ENCODE results near the gene TRIM3. TPM values are rescaled to one million over a fixed set of nuclear protein-coding genes. Genes with fewer than 3 reads are reported as not detected.
A peak's percentile ranks its signal among the peaks of the same experiment; 100 is the strongest.

TRIM3 gene
- total RNA-seq, 1 donor from 2014 or later: 18.9 TPM

GRCh38 chr11:6458352-6459098 lies 15.2 kb downstream of the TRIM3 start:
- Histone ChIP-seq H3K9me3 (no peaks in the 10 kb centered on the region), H3K4me1 (no peaks in the 10 kb centered on the region), H3K27ac (peak overlapping the region; percentile 15), H3K27me3 (ENCODE audit: low read depth) (no peaks in the 10 kb centered on the region), H3K36me3 (peaks cover 92% of the 10 kb centered on the region), H3K4me3 (no peak overlapping the region)
- no peak for DNase-seq
- ATAC-seq: peak; percentile 79 to 86
- intact Hi-C loops (cut with DNase I): no loop called here
- no peak for TF ChIP-seq CTCF (IDR thresholded peaks at IDR 0.05)

- intact Hi-C loops (cut with DNase I): no loop called here
- DNase-seq (no peak), ATAC-seq (peak; percentile 2 to 8)
- peak overlapping the region; percentile 22 for H3K27ac ChIP-seq
- no peaks in the 10 kb centered on the region for H3K27me3 ChIP-seq (ENCODE audit: low read depth)
- no peaks in the 10 kb centered on the region for H3K9me3 ChIP-seq
- TF ChIP-seq CTCF (IDR thresholded peaks at IDR 0.05): no peak
- peaks cover 95% of the 10 kb centered on the region for H3K36me3 ChIP-seq
- no peaks in the 10 kb centered on the region for H3K4me1 ChIP-seq
- H3K4me3 ChIP-seq: no peak overlapping the region
Observed at GRCh38 chr11:6457581-6458320, 16.0 kb downstream of the TRIM3 start.

GRCh38 chr11:6456361-6457073 lies 17.2 kb downstream of the TRIM3 start:
- no peak overlapping the region for H3K27ac ChIP-seq
- intact Hi-C loops (cut with DNase I): no loop called here
- no peak for TF ChIP-seq CTCF (IDR thresholded peaks at IDR 0.05)
- H3K4me1 ChIP-seq: no peaks in the 10 kb centered on the region
- no peaks in the 10 kb centered on the region for H3K9me3 ChIP-seq
- no peak for DNase-seq
- peaks cover 97% of the 10 kb centered on the region for H3K36me3 ChIP-seq
- no peaks in the 10 kb centered on the region for H3K27me3 ChIP-seq (ENCODE audit: low read depth)
- H3K4me3 ChIP-seq: no peak overlapping the region
- ATAC-seq: peak in 1 of 2 donors; percentile 21

- no peaks in the 10 kb centered on the region for H3K4me1 ChIP-seq
- ATAC-seq: no peak
- peaks cover 100% of the 10 kb centered on the region for H3K36me3 ChIP-seq
- no peak overlapping the region for H3K4me3 ChIP-seq
- no peak for TF ChIP-seq CTCF (IDR thresholded peaks at IDR 0.05)
- no peaks in the 10 kb centered on the region for H3K27me3 ChIP-seq (ENCODE audit: low read depth)
- no peak overlapping the region for H3K27ac ChIP-seq
- intact Hi-C loops (cut with DNase I): no loop called here
- H3K9me3 ChIP-seq: no peaks in the 10 kb centered on the region
- no peak for DNase-seq
Observed at GRCh38 chr11:6455070-6455469, 18.7 kb downstream of the TRIM3 start.

GRCh38 chr11:6453152-6453551 lies 20.6 kb downstream of the TRIM3 start:
- intact Hi-C loops (cut with DNase I): no loop called here
- no peak for TF ChIP-seq CTCF (IDR thresholded peaks at IDR 0.05)
- H3K4me1 ChIP-seq: no peaks in the 10 kb centered on the region
- no peak for DNase-seq
- H3K9me3 ChIP-seq: no peaks in the 10 kb centered on the region
- no peak for ATAC-seq
- no peaks in the 10 kb centered on the region for H3K27me3 ChIP-seq (ENCODE audit: low read depth)
- no peak overlapping the region for H3K27ac ChIP-seq
- no peak overlapping the region for H3K4me3 ChIP-seq
- H3K36me3 ChIP-seq: peaks cover 98% of the 10 kb centered on the region
